HG03066 (cell line): ENCODE data around the gene PPP5C.
"Not testable (repeated sequence)": the region's sequence is repeated elsewhere in the genome, so short reads cannot be mapped to it uniquely, and the experiment has no call there.

ENCODE experiments used
- ATAC-seq: cut with Tn5 transposase; IDR thresholded peaks from one replicate; pipeline ENCODE4 v1.9.1; 2021; ENCODE audit warnings: low read depth; ENCODE audit not compliant: unreplicated experiment

PPP5C gene

GRCh38 chr19:46426035-46426505 is 79.2 kb downstream of the PPP5C start:
- ATAC-seq, result no peak

GRCh38 chr19:46426506-46427162 is 79.7 kb downstream of the PPP5C start:
- no peak for ATAC-seq

GRCh38 chr19:46427518-46428045 is 80.7 kb downstream of the PPP5C start:
- no peak for ATAC-seq

- no peak for ATAC-seq
Measured at GRCh38 chr19:46428239-46429135, 81.6 kb downstream of the PPP5C start, which contains the start of gene PNMA8C. PNMA8C (minus strand) TSS chr19:46428936; CDS start chr19:46428359, 577 bp downstream.

GRCh38 chr19:46429999-46430398 is 83.1 kb downstream of the PPP5C start:
- ATAC-seq, result no peak

GRCh38 chr19:46431824-46432223 is 84.9 kb downstream of the PPP5C start:
- no peak for ATAC-seq

GRCh38 chr19:46433470-46433869 is 86.6 kb downstream of the PPP5C start:
- not testable (repeated sequence) for ATAC-seq

- no peak for ATAC-seq
Measured at GRCh38 chr19:46435009-46435408, 88.1 kb downstream of the PPP5C start.

GRCh38 chr19:46435689-46436088 is 88.8 kb downstream of the PPP5C start:
- ATAC-seq, result not testable (repeated sequence)
